NCI-H82 treated with DMSO at 0.1 percent for 48 hours (cell line): ENCODE measurements around the gene C1QTNF9.
"Not testable (repeated sequence)": the region's sequence is repeated elsewhere in the genome, so short reads cannot be mapped to it uniquely, and the experiment has no call there.

Experiments used
- DNase-seq: peaks from one replicate; lab custom pipeline; 2025; ENCODE audit not compliant: unreplicated experiment; lab: John Stamatoyannopoulos, UW

C1QTNF9 gene

DNA sequence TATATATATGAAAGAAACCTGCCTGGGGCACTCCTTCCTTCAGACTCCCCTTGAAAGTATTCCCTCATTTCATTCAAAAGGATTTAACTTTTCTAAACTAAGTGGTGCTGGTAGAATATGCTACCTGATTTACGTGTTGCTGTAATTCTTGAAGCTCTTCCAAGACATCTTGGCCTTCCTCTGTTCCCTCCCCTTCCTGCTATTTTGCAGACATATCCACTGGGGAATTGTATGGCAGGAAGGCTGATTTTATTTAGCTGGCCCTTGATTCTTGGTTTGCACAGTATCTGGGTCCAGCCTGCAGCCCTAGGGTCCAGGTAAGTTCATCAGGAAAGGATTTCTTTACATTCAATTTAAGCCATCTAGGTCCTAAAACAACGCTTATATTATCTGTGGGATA is at the start of gene C1QTNF9:
C1QTNF9 (plus strand) TSS at position 281 of the 400 bp plus-strand sequence. CDS start 6,424 bp downstream, outside the sequence.
- DNase-seq: not testable (repeated sequence)

GRCh38 chr13:24261566-24261965 is 47.8 kb upstream of the C1QTNF9 start:
- DNase-seq: no peak

DNA sequence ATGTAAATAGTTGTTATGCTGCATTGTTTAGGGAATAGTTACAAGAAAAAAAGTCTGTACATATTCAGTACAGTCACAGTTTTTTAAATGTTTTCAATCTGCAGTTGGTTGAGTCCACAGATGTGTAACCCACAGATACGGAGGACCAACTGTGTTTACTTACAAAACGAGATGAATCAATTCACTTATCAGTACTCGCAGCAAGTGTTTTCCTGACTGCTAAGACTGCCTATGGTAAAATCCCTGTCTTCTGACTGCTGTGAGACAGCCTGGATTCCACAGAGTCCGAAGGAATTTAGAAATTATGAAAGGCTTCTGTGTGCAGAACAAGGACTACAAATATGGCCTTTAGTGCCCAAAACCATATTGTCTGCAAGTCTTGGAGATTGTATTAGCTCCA is 45.7 kb upstream of the C1QTNF9 start:
- DNase-seq: no peak

- no peak for DNase-seq
Measured at GRCh38 chr13:24264976-24265375, 44.4 kb upstream of the C1QTNF9 start.

DNA sequence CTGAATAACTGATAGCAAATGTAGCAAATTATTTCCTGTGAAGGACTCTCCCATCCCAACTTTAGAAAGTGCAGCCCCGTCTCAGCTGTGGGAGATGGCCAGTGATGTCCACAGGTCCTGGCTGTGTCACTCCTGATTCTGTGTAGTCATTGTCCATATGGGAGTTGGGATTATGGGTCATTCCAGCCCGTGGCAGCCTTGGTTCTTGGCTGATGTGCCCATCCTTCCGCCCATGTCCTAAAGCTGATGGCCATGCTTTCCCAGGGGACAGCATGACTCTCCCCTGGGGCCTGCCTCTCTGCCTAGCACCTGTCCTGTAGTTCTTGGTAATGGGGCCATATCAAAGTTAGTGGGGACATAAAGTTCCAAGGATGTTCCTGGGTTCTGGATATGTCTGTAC is 43.9 kb upstream of the C1QTNF9 start:
- no peak for DNase-seq

GRCh38 chr13:24267274-24267673 is 42.1 kb upstream of the C1QTNF9 start:
- DNase-seq: no peak

GRCh38 chr13:24267801-24268200 is 41.6 kb upstream of the C1QTNF9 start:
- DNase-seq: no peak

DNA sequence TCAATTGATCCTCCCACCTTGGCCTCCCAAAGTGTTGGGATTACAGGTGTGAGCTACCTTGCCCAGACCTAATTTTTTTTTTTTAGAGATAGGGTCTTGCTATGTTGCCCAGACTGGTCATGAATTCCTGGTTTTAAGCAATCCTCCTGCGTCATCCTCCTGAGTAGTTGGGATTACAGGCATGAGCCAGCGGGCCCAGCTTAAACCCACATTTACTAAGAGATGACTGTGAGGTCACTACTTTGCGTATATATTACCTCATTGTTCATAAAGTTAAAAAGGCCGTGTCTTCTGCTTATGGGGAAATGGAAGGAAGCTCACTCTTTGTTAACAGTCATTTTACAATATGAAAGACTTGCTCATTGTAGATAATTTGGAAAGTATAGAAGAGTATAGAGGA is 39.6 kb upstream of the C1QTNF9 start:
- DNase-seq: no peak

- no peak for DNase-seq
Measured at GRCh38 chr13:24270639-24271141, 38.7 kb upstream of the C1QTNF9 start.

DNA sequence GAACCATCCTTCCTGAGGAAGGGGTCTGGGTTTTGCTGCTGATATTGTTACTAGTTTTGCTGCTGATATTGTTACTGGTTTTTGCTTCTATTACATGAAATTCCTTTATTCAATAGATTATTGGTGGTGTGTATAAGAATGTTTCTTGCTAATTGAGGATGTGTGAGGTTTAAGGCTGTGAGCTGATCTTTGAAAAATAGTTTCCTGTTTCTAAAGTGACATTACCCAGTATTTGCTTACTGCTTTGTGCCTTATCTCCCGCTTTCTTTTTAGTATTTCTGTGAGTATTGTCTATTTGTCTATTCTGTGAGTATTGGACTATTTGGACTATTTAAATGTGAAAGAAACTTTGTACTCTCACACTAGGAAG is 38.2 kb upstream of the C1QTNF9 start:
- DNase-seq: no peak

GRCh38 chr13:24271601-24272451 is 37.6 kb upstream of the C1QTNF9 start:
- DNase-seq: no peak

GRCh38 chr13:24272452-24273161 is 36.8 kb upstream of the C1QTNF9 start:
- no peak for DNase-seq

GRCh38 chr13:24273926-24274325 is 35.5 kb upstream of the C1QTNF9 start:
- no peak for DNase-seq

- no peak for DNase-seq
Measured at GRCh38 chr13:24274452-24275021, 34.8 kb upstream of the C1QTNF9 start.

DNA sequence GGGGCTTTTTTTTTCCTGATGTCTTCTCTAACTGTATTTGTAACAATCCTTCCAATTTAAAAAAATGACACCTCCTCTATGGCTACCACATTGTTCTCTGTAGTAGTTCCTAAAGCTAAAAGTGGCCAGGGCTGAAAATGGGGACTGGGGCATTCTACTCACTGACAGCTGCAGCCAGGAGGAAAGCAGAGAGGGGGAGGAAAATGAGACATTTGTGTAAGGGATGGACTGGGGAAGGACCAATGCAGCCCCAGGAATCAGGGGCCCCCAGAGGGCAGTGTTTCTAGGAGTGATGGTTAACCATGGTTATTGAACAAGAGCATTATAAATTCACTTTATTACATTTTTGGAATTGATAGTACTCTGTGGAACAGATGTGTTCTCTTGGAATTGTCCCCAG is 34.3 kb upstream of the C1QTNF9 start:
- DNase-seq: no peak

DNA sequence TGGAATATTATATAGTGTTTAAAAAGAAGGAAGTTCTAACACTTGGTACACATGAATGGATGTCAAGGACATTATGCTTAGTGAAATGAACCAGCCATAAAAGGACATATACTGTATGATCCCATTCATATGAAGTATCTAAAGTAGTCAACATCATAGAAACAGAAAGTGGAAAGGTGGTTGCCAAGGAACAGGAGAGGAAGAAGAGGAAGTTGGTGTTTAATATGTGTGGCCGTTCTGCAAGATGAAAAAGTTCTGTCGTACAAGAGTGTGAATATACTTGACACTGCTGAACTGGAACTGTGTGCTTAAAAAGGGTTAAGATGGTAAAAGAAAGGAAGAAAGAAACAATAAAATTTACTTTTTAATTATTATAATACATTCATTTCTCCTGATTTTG is 33.1 kb upstream of the C1QTNF9 start:
- DNase-seq: no peak

DNA sequence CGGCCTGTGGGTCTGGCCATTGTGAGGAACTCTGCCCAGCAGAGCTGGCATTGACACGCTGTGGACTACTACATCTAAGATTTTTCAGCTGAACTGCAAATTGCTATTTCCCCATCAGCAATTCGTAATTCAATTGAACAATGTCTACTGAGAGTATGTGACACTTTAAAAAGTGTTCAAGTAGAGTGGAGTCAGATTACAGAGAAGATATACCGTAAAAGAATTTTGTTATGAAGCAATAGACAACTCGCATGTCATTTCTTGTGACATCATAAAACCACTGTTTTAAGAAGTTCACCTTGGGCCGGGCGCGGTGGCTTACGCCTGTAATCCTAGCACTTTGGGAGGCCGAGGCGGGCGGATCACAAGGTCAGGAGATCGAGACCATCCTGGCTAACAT is 32.5 kb upstream of the C1QTNF9 start:
- DNase-seq: no peak

DNA sequence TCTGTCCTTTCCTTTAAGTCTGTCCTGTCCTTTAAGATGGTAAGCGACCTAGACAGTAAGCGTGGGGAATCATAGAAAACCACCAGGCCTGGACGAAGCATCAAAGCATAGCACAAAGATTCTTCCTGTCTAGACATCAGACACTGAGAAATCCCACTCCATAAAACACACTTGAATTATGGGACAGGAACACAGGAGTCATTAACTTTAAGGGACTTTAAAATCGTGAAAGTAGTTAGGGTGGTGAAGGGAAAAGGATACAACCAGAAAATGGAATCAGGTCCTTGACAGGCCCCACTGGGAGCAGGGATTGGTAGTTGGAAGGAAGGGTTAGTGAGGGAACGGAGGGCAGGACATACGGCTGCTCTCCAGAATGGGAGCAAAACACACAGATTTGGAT is 31.6 kb upstream of the C1QTNF9 start:
- DNase-seq: no peak

GRCh38 chr13:24279327-24280110 is 29.9 kb upstream of the C1QTNF9 start:
- no peak for DNase-seq

- DNase-seq: no peak
Measured at GRCh38 chr13:24280720-24281119, 28.7 kb upstream of the C1QTNF9 start.
